GM12878 (cell line): Measurements from ENCODE around the gene AGRN. TPM values are rescaled to one million over a fixed set of nuclear protein-coding genes. Genes with fewer than 3 reads are reported as not detected.
A peak's percentile ranks its signal among the peaks of the same experiment; 100 is the strongest.

Experiments
- ATAC-seq: fragments of 200-7000 bp; cut with Tn5 transposase; 3 replicates; pipeline ENCODE4 v1.9.1; 2020; ENCODE audit warnings: mild to moderate bottlenecking, moderate library complexity
- BruUV-seq: library from RNA; stranded (reverse); fragments of 400-500 nt; replicated peaks from 2 replicates; lab custom pipeline; 2021; lab: Mats Ljungman, UMichigan
- CTCF ChIA-PET: fragments of 300-600 bp; sonication (Branson Sonifier 250); formaldehyde crosslinking; extraction: SDS; loops from one replicate; lab custom pipeline; 2021; ENCODE audit warnings: inconsistent platforms; lab: Yijun Ruan, JAX
- POLR2A ChIA-PET: fragments of 350-600 bp; formaldehyde crosslinking; extraction: SDS; loops from one replicate; lab custom pipeline; 2021; ENCODE audit warnings: inconsistent platforms; lab: Charles Lee
- RAD21 ChIA-PET: fragments of 300-600 bp; sonication (Branson Sonifier 250); formaldehyde crosslinking; loops from one replicate; lab custom pipeline; 2023; ENCODE audit warnings: antibody characterized with exemption; ENCODE audit not compliant: unreplicated experiment; lab: Charles Lee
- SMC1A ChIA-PET: fragments of 300-600 bp; sonication (Branson Sonifier 250); formaldehyde crosslinking; loops from one replicate; lab custom pipeline; 2023; ENCODE audit not compliant: unreplicated experiment, uncharacterized antibody; lab: Charles Lee
- DNase-seq: peaks from one replicate; pipeline ENCODE4 v3.0.0-alpha.2; 2011; ENCODE audit warnings: low read depth, low spot score
- FAIRE-seq: peaks from 3 replicates; lab custom pipeline; 2011; peaks lifted over from hg19 to GRCh38; lab: Jason Lieb, UNC
- H2AFZ ChIP-seq: 2 replicates; pipeline ENCODE4 v1.6.0; 2011; ENCODE audit warnings: low read depth, low read length, control low read depth; ENCODE audit not compliant: control insufficient read depth
- H3K27ac ChIP-seq: 2 replicates; pipeline ENCODE4 v1.5.1; 2011; ENCODE audit warnings: control low read depth; ENCODE audit not compliant: control insufficient read depth, insufficient read depth
- H3K27me3 ChIP-seq, 2 experiments: replicated peaks in 1 of 2; 2 replicates each; pipeline versions ENCODE4 v1.6.0 to v1.6.1; 2011; ENCODE audit warnings: low read length in 1 of 2; ENCODE audit not compliant: control insufficient read depth in 2 of 2, insufficient read depth in 2 of 2
- H3K36me3 ChIP-seq, 2 experiments: 2 replicates each; pipeline ENCODE4 v1.5.1; 2011; ENCODE audit warnings: low read length in 1 of 2; ENCODE audit not compliant: control insufficient read depth in 2 of 2, insufficient read depth in 2 of 2
- H3K4me1 ChIP-seq: 2 replicates; pipeline ENCODE4 v1.6.1; 2011; ENCODE audit warnings: mild to moderate bottlenecking, low read length, moderate library complexity, mixed read lengths; ENCODE audit not compliant: control insufficient read depth, insufficient read depth
- H3K4me2 ChIP-seq: 2 replicates; pipeline ENCODE4 v1.6.0; 2011; ENCODE audit warnings: control low read depth; ENCODE audit not compliant: control insufficient read depth, insufficient read depth
- H3K4me3 ChIP-seq: fragments of 200-600 bp; sonication (generic); 2 replicates; pipeline ENCODE4 v1.5.1; 2016
- H3K79me2 ChIP-seq: 2 replicates; pipeline ENCODE4 v1.6.0; 2011; ENCODE audit warnings: low read length; ENCODE audit not compliant: control insufficient read depth, insufficient read depth
- H3K9ac ChIP-seq: 2 replicates; pipeline ENCODE4 v1.8.0; 2011; ENCODE audit warnings: low read length, control low read depth, mixed read lengths; ENCODE audit not compliant: control insufficient read depth, insufficient read depth
- H3K9me3 ChIP-seq: replicated peaks from 3 replicates; pipeline ENCODE4 v1.5.1; 2011; ENCODE audit warnings: mild to moderate bottlenecking, low read length; ENCODE audit not compliant: control insufficient read depth, insufficient read depth
- H4K20me1 ChIP-seq: 2 replicates; pipeline ENCODE4 v1.6.0; 2011; ENCODE audit not compliant: control insufficient read depth, insufficient read depth
- E4F1 ChIP-seq: fragments of 450-650 bp; IDR thresholded peaks from 2 replicates; pipeline ENCODE4 v1.6.1; 2018; ENCODE audit warnings: borderline replicate concordance, mild to moderate bottlenecking; ENCODE audit not compliant: partially characterized antibody
- IRF3 ChIP-seq: fragments of 450-650 bp; IDR thresholded peaks from 2 replicates; pipeline ENCODE4 v1.6.1; 2014; ENCODE audit warnings: mild to moderate bottlenecking
- MLLT1 ChIP-seq: fragments of 450-650 bp; IDR thresholded peaks from 2 replicates; pipeline ENCODE4 v1.6.1; 2016; ENCODE audit warnings: mild to moderate bottlenecking
- RELB ChIP-seq: fragments of 450-650 bp; IDR thresholded peaks from 2 replicates; pipeline ENCODE4 v1.6.1; 2017; ENCODE audit warnings: low read depth, mild to moderate bottlenecking, moderate library complexity
- WRNIP1 ChIP-seq: IDR thresholded peaks from 2 replicates; pipeline ENCODE4 v1.6.1; 2011; ENCODE audit warnings: low read depth, low read length, improper control_type of control experiment, borderline replicate concordance
- WGBS: methylation state at CpG from one replicate; pipeline ENCODE4 v1.1.6; 2016; ENCODE audit warnings: low lambda C conversion rate; ENCODE audit not compliant: insufficient replicate concordance, insufficient coverage; ENCODE audit errors: missing lambda C conversion rate; 5-methylcytosine and 5-hydroxymethylcytosine counted together
- in situ Hi-C: fragments of 300-500 bp; cut with MboI; formaldehyde crosslinking; loops from 9 replicates; pipeline ENCODE4 v1.14.3; 2018; ENCODE audit warnings: mixed read lengths
- intact Hi-C: fragments of 100-400 bp; cut with micrococcal nuclease; formaldehyde crosslinking; loops from one replicate; pipeline ENCODE4 v1.14.2; 2022; ENCODE audit not compliant: unreplicated experiment
- polyA plus RNA-seq, 11 experiments: library from polyadenylated mRNA; depleted of rRNA in 4 of 11; unstranded in 6 of 11; stranded (reverse) in 5 of 11; fragments of >200 nt; fragmentation: Nextera tagmentation in 4 of 11; fragmentation: Illumina TruSeq in 1 of 11; extraction: Ambion mirVana in 4 of 11; extraction: Trizol in 1 of 11; gene quantifications; 1 replicate in 1 of 11; 2 replicates in 10 of 11; pipeline versions ENCODE4 v1.2.1 to v1.2.3, GENCODE V29; 2011 to 2016; ENCODE audit warnings: inconsistent platforms in 2 of 11, missing spikeins in 2 of 11, low read depth in 1 of 11
- total RNA-seq, 4 experiments: library from RNA; depleted of rRNA in 3 of 4; stranded (reverse); fragments of >200 nt in 3 of 4; fragmentation: Illumina TruSeq in 1 of 4; extraction: Trizol in 1 of 4; gene quantifications; 2 replicates each; pipeline versions ENCODE4 v1.2.1 to v1.2.3, GENCODE V29; 2013 to 2021

The AGRN gene
- total and polyA plus RNA-seq, 10 of the 15 experiments (the other 5 are each of a cell fraction or from before 2014, with no cell fraction given) = 0.02 to 41.8 (median 4.1) TPM

GRCh38 chr1:1022302-1023009 lies 2.5 kb downstream of the AGRN start:
- in situ Hi-C loops (loop anchor here (5.0 kb wide), 1 partner anchor 40 kb away; no protein-coding TSS in a partner anchor), intact Hi-C loops (no loop called here)
- DNase-seq = no peak
- Histone ChIP-seq H3K27me3 (no peaks in the 10 kb centered on the region), H3K4me1 (peaks cover 7% of the 10 kb centered on the region), H3K4me2 (no peak overlapping the region), H3K36me3 (no peaks in the 10 kb centered on the region; a peak in 1 of 4 replicates), H4K20me1 (no peaks in the 10 kb centered on the region), H3K4me3 (no peak overlapping the region), H3K27ac (no peak overlapping the region), H3K9ac (no peak overlapping the region), H3K79me2 (peaks cover 2% of the 10 kb centered on the region; the same call in 1 of the 2 replicates), H3K9me3 (no peaks in the 10 kb centered on the region), H2AFZ (no peak overlapping the region)
- ChIA-PET CTCF (interaction anchor here (2.1 to 2.4 kb wide), 2 partner anchors 10 to 37 kb away, joined by 9 to 17 read pairs; no protein-coding TSS in a partner anchor), SMC1A (interaction anchor here (1.1 to 1.7 kb wide), 2 partner anchors 10 to 37 kb away, joined by 3 to 10 read pairs; no protein-coding TSS in a partner anchor), POLR2A (interaction anchor here (0.6 to 1.8 kb wide), 3 partner anchors 10 to 178 kb away, joined by 3 to 6 read pairs (median 4); no protein-coding TSS in a partner anchor), RAD21 (interaction anchor here (0.6 kb wide), 1 partner anchor 1089 kb away, joined by 3 read pairs; no protein-coding TSS in a partner anchor)
- TF ChIP-seq RELB = no peak
- no peak for TF ChIP-seq WRNIP1
- no peak for TF ChIP-seq IRF3
- TF ChIP-seq MLLT1 = 0 out of 2 replicates have a peak, but pooled peaks have one; percentile 32
- TF ChIP-seq E4F1 = no peak
- BruUV-seq = no TSS peak
- WGBS = 89% methylated on average over 27 of the region's 27 CpGs
- no peak for ATAC-seq
- no peak for FAIRE-seq
